ENCODE measurements around the gene DNAJA2.

The DNAJA2 gene

GRCh38 chr16:46997844-46998243 is 24.4 kb upstream of the DNAJA2 start:
- Histone ChIP-seq H3K4me2 (ENCODE audit: low read length, poor library complexity, severe bottlenecking) (no peak overlapping the region), H2BK12ac (ENCODE audit: low read length in 2 of 2) (no peak overlapping the region), H2BK120ac (ENCODE audit: low read depth, low read length) (no peak overlapping the region), H2BK15ac (ENCODE audit: low read depth, poor library complexity, severe bottlenecking) (no peak overlapping the region), H3K9ac (ENCODE audit: low read length) (no peak overlapping the region), H3K36me3 (ENCODE audit: control insufficient read depth in 1 of 2, insufficient read depth in 2 of 2, low read depth in 1 of 2, low read length in 2 of 2) (no peaks in the 10 kb centered on the region), H3K9me3 (ENCODE audit: control insufficient read depth, low read length) (no peaks in the 10 kb centered on the region), H4K91ac (ENCODE audit: low read length) (no peak overlapping the region), H2AK5ac (ENCODE audit: low read length, severe bottlenecking) (no peak overlapping the region), H3K27me3 (ENCODE audit: control insufficient read depth in 1 of 2, insufficient read depth in 1 of 2, low read length in 2 of 2) (peaks cover 0 to 5% of the 10 kb centered on the region in 2 experiments), H2BK5ac (ENCODE audit: low read depth, low read length, poor library complexity, severe bottlenecking) (no peak overlapping the region), H3K4me1 (ENCODE audit: control insufficient read depth, insufficient read depth, low read depth, low read length) (no peaks in the 10 kb centered on the region), H3K23ac (ENCODE audit: low read length in 2 of 2) (no peak overlapping the region), H3K4ac (ENCODE audit: low read depth in 1 of 2, low read length in 2 of 2) (no peak overlapping the region), H4K8ac (ENCODE audit: low read length) (no peak overlapping the region), H2AFZ (ENCODE audit: low read depth, low read length) (no peak overlapping the region), H3K27ac (ENCODE audit: low read length, poor library complexity, severe bottlenecking) (no peak overlapping the region), H3K18ac (ENCODE audit: low read depth in 1 of 2, low read length in 2 of 2) (no peak overlapping the region), H3K14ac (ENCODE audit: low read length in 2 of 2) (no peak overlapping the region), H3K4me3 (ENCODE audit: insufficient read depth in 1 of 2, low read depth in 1 of 2, low read length in 2 of 2) (no peak overlapping the region), H3K79me1 (replicated peaks; ENCODE audit: low read length, poor library complexity, severe bottlenecking) (no peaks in the 10 kb centered on the region)
- 97% methylated on average over 3 of the region's 3 CpGs for WGBS
- no peak for DNase-seq

- H3K4ac ChIP-seq (ENCODE audit: low read depth in 1 of 2, low read length in 2 of 2) = no peak overlapping the region
- no peak overlapping the region for H2AFZ ChIP-seq (ENCODE audit: low read depth, low read length)
- no peak overlapping the region for H2BK15ac ChIP-seq (ENCODE audit: low read depth, poor library complexity, severe bottlenecking)
- no peak overlapping the region for H3K4me2 ChIP-seq (ENCODE audit: low read length, poor library complexity, severe bottlenecking)
- H3K18ac ChIP-seq (ENCODE audit: low read depth in 1 of 2, low read length in 2 of 2) = no peak overlapping the region
- no peaks in the 10 kb centered on the region for H3K4me1 ChIP-seq (ENCODE audit: control insufficient read depth, insufficient read depth, low read depth, low read length)
- peaks cover 0 to 5% of the 10 kb centered on the region in 2 experiments for H3K27me3 ChIP-seq (ENCODE audit: control insufficient read depth in 1 of 2, insufficient read depth in 1 of 2, low read length in 2 of 2)
- H3K4me3 ChIP-seq (ENCODE audit: insufficient read depth in 1 of 2, low read depth in 1 of 2, low read length in 2 of 2) = no peak overlapping the region
- H3K9ac ChIP-seq (ENCODE audit: low read length) = no peak overlapping the region
- H2BK5ac ChIP-seq (ENCODE audit: low read depth, low read length, poor library complexity, severe bottlenecking) = no peak overlapping the region
- H2BK120ac ChIP-seq (ENCODE audit: low read depth, low read length) = no peak overlapping the region
- no peak overlapping the region for H2AK5ac ChIP-seq (ENCODE audit: low read length, severe bottlenecking)
- H3K14ac ChIP-seq (ENCODE audit: low read length in 2 of 2) = no peak overlapping the region
- WGBS = 97% methylated on average over 2 of the region's 2 CpGs
- no peak for DNase-seq
- no peak overlapping the region for H4K91ac ChIP-seq (ENCODE audit: low read length)
- H3K9me3 ChIP-seq (ENCODE audit: control insufficient read depth, low read length) = no peaks in the 10 kb centered on the region
- H4K8ac ChIP-seq (ENCODE audit: low read length) = no peak overlapping the region
- H3K23ac ChIP-seq (ENCODE audit: low read length in 2 of 2) = no peak overlapping the region
- no peaks in the 10 kb centered on the region for H3K79me1 ChIP-seq (replicated peaks; ENCODE audit: low read length, poor library complexity, severe bottlenecking)
- no peak overlapping the region for H2BK12ac ChIP-seq (ENCODE audit: low read length in 2 of 2)
- H3K27ac ChIP-seq (ENCODE audit: low read length, poor library complexity, severe bottlenecking) = no peak overlapping the region
- no peaks in the 10 kb centered on the region for H3K36me3 ChIP-seq (ENCODE audit: control insufficient read depth in 1 of 2, insufficient read depth in 2 of 2, low read depth in 1 of 2, low read length in 2 of 2)
Observed at GRCh38 chr16:46996952-46997458, 23.5 kb upstream of the DNAJA2 start.

DNA sequence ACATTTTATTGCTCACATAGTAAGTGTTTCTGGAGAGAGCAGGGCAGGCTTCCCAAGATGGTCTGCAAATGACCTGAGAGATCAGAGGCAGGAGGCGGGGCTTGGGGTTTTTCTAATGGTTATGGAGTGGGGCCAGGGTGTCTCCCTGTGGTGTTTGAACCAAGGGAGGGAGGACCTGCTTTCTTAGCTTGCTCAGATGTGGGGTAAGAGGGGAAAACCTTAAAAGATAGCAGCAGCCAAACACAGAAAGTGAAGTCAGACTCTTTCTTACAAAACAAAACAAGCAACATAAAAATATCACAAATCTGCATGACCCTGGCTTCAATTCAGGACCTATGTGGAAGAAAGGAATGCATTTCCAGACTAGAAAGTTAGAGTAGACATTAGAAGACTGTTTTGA is 22.9 kb upstream of the DNAJA2 start:
- Histone ChIP-seq H3K79me1 (replicated peaks; ENCODE audit: low read length, poor library complexity, severe bottlenecking) (no peaks in the 10 kb centered on the region), H3K4me2 (ENCODE audit: low read length, poor library complexity, severe bottlenecking) (no peak overlapping the region), H3K9ac (ENCODE audit: low read length) (no peak overlapping the region), H2BK5ac (ENCODE audit: low read depth, low read length, poor library complexity, severe bottlenecking) (no peak overlapping the region), H4K8ac (ENCODE audit: low read length) (no peak overlapping the region), H2BK12ac (ENCODE audit: low read length in 2 of 2) (no peak overlapping the region), H3K36me3 (ENCODE audit: control insufficient read depth in 1 of 2, insufficient read depth in 2 of 2, low read depth in 1 of 2, low read length in 2 of 2) (no peaks in the 10 kb centered on the region), H3K27me3 (ENCODE audit: control insufficient read depth in 1 of 2, insufficient read depth in 1 of 2, low read length in 2 of 2) (peaks cover 0 to 5% of the 10 kb centered on the region in 2 experiments), H3K4me3 (ENCODE audit: insufficient read depth in 1 of 2, low read depth in 1 of 2, low read length in 2 of 2) (no peak overlapping the region), H3K4ac (ENCODE audit: low read depth in 1 of 2, low read length in 2 of 2) (no peak overlapping the region), H3K4me1 (ENCODE audit: control insufficient read depth, insufficient read depth, low read depth, low read length) (no peaks in the 10 kb centered on the region), H4K91ac (ENCODE audit: low read length) (no peak overlapping the region), H2BK15ac (ENCODE audit: low read depth, poor library complexity, severe bottlenecking) (no peak overlapping the region), H2AFZ (ENCODE audit: low read depth, low read length) (no peak overlapping the region), H3K23ac (ENCODE audit: low read length in 2 of 2) (no peak overlapping the region), H2AK5ac (ENCODE audit: low read length, severe bottlenecking) (no peak overlapping the region), H3K27ac (ENCODE audit: low read length, poor library complexity, severe bottlenecking) (no peak overlapping the region), H2BK120ac (ENCODE audit: low read depth, low read length) (no peak overlapping the region), H3K14ac (ENCODE audit: low read length in 2 of 2) (no peak overlapping the region), H3K18ac (ENCODE audit: low read depth in 1 of 2, low read length in 2 of 2) (no peak overlapping the region), H3K9me3 (ENCODE audit: control insufficient read depth, low read length) (no peaks in the 10 kb centered on the region)
- no peak for DNase-seq
- 68% methylated on average over 1 of the region's 1 CpG for WGBS

DNA sequence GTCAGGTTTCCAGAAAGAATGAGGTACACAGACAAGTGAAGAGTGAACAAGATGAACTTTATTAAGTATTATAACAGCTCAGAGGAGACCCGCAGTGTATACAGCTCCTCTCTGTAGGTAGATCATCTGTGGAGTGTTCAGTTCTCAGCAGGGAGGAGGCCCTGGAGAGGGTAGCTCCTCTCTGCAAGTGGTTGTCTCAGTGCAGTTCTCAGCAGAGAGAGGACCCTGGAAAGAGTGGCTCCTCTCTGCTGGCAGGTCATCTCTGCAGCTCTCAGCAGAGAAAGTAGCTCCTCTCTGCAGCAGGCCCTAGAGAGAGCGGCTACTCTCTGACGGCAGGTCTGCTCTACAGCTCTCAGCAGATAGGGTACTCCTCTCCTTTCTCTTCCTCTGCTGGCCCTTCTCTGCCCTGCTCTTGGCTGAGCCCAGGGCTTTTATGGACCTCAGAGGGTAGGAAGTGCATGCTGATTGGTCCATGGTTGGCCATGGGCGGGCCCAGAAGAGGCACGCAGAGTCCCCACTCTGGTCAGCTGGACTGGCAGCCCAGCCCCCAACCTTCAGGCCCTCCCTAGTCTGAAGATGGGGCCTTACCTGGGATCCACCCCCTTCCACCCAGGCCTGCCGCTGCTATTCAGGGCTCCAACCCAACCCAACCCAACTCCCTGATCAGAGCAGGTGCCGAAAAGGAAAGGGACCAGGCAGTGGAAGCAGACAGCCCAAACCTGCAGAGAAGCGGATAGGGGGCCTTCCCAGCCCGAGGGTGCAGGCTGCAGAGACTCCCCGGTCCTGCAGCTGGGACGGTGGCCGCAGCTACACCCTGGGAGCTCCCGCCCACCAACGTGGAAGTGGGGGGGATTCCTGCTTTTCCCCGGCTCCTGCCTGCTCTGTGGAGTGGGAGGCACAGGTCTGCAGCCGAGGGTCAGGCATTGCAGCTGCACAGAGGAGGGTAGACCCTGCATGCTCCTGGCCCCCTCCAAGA is 18.5 kb upstream of the DNAJA2 start:
- H2BK12ac ChIP-seq (ENCODE audit: low read length in 2 of 2) = no peak overlapping the region
- no peak overlapping the region for H4K8ac ChIP-seq (ENCODE audit: low read length)
- H3K4me1 ChIP-seq (ENCODE audit: control insufficient read depth, insufficient read depth, low read depth, low read length) = no peaks in the 10 kb centered on the region
- H3K36me3 ChIP-seq (ENCODE audit: control insufficient read depth in 1 of 2, insufficient read depth in 2 of 2, low read depth in 1 of 2, low read length in 2 of 2) = no peaks in the 10 kb centered on the region
- no peak overlapping the region for H3K4me2 ChIP-seq (ENCODE audit: low read length, poor library complexity, severe bottlenecking)
- H4K91ac ChIP-seq (ENCODE audit: low read length) = no peak overlapping the region
- H3K9ac ChIP-seq (ENCODE audit: low read length) = no peak overlapping the region
- no peak overlapping the region for H3K4ac ChIP-seq (ENCODE audit: low read depth in 1 of 2, low read length in 2 of 2)
- H3K27ac ChIP-seq (ENCODE audit: low read length, poor library complexity, severe bottlenecking) = no peak overlapping the region
- no peak overlapping the region for H2BK120ac ChIP-seq (ENCODE audit: low read depth, low read length)
- H3K4me3 ChIP-seq (ENCODE audit: insufficient read depth in 1 of 2, low read depth in 1 of 2, low read length in 2 of 2) = no peak overlapping the region
- H3K27me3 ChIP-seq (ENCODE audit: control insufficient read depth in 1 of 2, insufficient read depth in 1 of 2, low read length in 2 of 2) = peaks cover 0 to 9% of the 10 kb centered on the region in 2 experiments
- no peak overlapping the region for H3K14ac ChIP-seq (ENCODE audit: low read length in 2 of 2)
- H3K18ac ChIP-seq (ENCODE audit: low read depth in 1 of 2, low read length in 2 of 2) = no peak overlapping the region
- H3K9me3 ChIP-seq (ENCODE audit: control insufficient read depth, low read length) = no peaks in the 10 kb centered on the region
- H2AK5ac ChIP-seq (ENCODE audit: low read length, severe bottlenecking) = no peak overlapping the region
- WGBS = 88% methylated on average over 16 of the region's 16 CpGs
- H2AFZ ChIP-seq (ENCODE audit: low read depth, low read length) = no peak overlapping the region
- no peak overlapping the region for H3K23ac ChIP-seq (ENCODE audit: low read length in 2 of 2)
- DNase-seq = no peak
- no peak overlapping the region for H2BK5ac ChIP-seq (ENCODE audit: low read depth, low read length, poor library complexity, severe bottlenecking)
- no peak overlapping the region for H2BK15ac ChIP-seq (ENCODE audit: low read depth, poor library complexity, severe bottlenecking)
- H3K79me1 ChIP-seq (replicated peaks; ENCODE audit: low read length, poor library complexity, severe bottlenecking) = no peaks in the 10 kb centered on the region
